ENCODE measurements around the gene UBN1.

DNA sequence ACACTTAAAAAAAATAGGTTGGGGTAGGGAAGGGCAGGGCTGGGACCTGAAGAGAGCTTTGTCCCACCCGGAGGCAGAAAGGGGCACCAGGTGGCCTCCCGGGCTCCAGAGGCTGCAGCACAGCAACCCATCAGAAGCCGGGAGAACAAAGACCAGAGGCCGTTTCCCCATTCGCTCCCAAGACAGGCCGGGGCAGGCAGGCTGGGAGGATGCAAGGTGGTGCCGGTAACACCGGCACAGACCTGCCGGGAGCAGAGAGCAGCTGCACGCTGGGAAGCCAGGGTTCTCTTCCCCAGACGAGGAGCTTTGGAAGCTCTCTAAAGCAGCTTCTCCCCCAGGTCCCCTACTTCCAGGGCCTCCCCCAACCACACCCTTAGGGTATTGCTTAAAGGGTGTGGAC is 84.1 kb downstream of the UBN1 start:
- TF ChIP-seq, protein P1, sequence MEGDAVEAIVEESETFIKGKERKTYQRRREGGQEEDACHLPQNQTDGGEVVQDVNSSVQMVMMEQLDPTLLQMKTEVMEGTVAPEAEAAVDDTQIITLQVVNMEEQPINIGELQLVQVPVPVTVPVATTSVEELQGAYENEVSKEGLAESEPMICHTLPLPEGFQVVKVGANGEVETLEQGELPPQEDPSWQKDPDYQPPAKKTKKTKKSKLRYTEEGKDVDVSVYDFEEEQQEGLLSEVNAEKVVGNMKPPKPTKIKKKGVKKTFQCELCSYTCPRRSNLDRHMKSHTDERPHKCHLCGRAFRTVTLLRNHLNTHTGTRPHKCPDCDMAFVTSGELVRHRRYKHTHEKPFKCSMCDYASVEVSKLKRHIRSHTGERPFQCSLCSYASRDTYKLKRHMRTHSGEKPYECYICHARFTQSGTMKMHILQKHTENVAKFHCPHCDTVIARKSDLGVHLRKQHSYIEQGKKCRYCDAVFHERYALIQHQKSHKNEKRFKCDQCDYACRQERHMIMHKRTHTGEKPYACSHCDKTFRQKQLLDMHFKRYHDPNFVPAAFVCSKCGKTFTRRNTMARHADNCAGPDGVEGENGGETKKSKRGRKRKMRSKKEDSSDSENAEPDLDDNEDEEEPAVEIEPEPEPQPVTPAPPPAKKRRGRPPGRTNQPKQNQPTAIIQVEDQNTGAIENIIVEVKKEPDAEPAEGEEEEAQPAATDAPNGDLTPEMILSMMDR (IDR thresholded peaks at IDR 0.05) = no peak
- peak in 1 of 4 donors; percentile 31 for TF ChIP-seq POLR2A (IDR thresholded peaks at IDR 0.05)

Measured in esophagus squamous epithelium (tissue), 4 donors.